Retina (tissue), 1 donor: ENCODE results near the gene NHLH1.

Experiments used
- DNase-seq: peaks from one replicate; pipeline ENCODE4 v3.0.0-alpha.2; 2016

NHLH1 gene

GRCh38 chr1:160359559-160360226 lies 7.2 kb upstream of the NHLH1 start:
- DNase-seq = no peak

GRCh38 chr1:160360227-160360695 lies 6.6 kb upstream of the NHLH1 start:
- no peak for DNase-seq

GRCh38 chr1:160361199-160361598 lies 5.7 kb upstream of the NHLH1 start:
- DNase-seq = no peak

- no peak for DNase-seq
Measured at GRCh38 chr1:160361814-160362167, 5.1 kb upstream of the NHLH1 start.

GRCh38 chr1:160362168-160362957 lies 4.5 kb upstream of the NHLH1 start:
- DNase-seq = peak; percentile 70

GRCh38 chr1:160363010-160363409 lies 3.9 kb upstream of the NHLH1 start:
- no peak for DNase-seq

- no peak for DNase-seq
Measured at GRCh38 chr1:160363951-160364735, 2.7 kb upstream of the NHLH1 start.

- DNase-seq = no peak
Measured at GRCh38 chr1:160365325-160365724, 1.5 kb upstream of the NHLH1 start.

- no peak for DNase-seq
Measured at GRCh38 chr1:160367516-160367900, 637 bp downstream of the NHLH1 start.

GRCh38 chr1:160367934-160368923 lies 1.4 kb downstream of the NHLH1 start:
- peak; percentile 14 for DNase-seq

GRCh38 chr1:160369087-160369486 lies 2.2 kb downstream of the NHLH1 start:
- DNase-seq = no peak

- no peak for DNase-seq
Measured at GRCh38 chr1:160370561-160371345, 3.9 kb downstream of the NHLH1 start.

- no peak for DNase-seq
Measured at GRCh38 chr1:160371346-160371631, 4.4 kb downstream of the NHLH1 start.

GRCh38 chr1:160371756-160372155 lies 4.9 kb downstream of the NHLH1 start:
- no peak for DNase-seq

GRCh38 chr1:160373696-160374095 lies 6.8 kb downstream of the NHLH1 start:
- DNase-seq = no peak

- peak; percentile 77 for DNase-seq
Measured at GRCh38 chr1:160374306-160375110, 7.6 kb downstream of the NHLH1 start.

GRCh38 chr1:160375788-160376524 lies 9.1 kb downstream of the NHLH1 start:
- peak; percentile 53 for DNase-seq

- DNase-seq = peak; percentile 79
Measured at GRCh38 chr1:160376525-160377131, 9.8 kb downstream of the NHLH1 start.

GRCh38 chr1:160377585-160378206 lies 10.8 kb downstream of the NHLH1 start:
- no peak for DNase-seq
